ENCODE results near the gene KRTAP12-2. TPM values are rescaled to one million over a fixed set of nuclear protein-coding genes. Genes with fewer than 3 reads are reported as not detected.

KRTAP12-2 gene
- total RNA-seq, 2 donors from 2014 or later = not detected

GRCh38 chr21:44626673-44627143, 40.0 kb downstream of the KRTAP12-2 start, which contains the start of gene KRTAP10-9:
TSS of gene KRTAP10-9 (plus strand) at chr21:44627093. CDS start at chr21:44627172, 79 bp downstream.
- ATAC-seq = no peak
- H3K4me1 ChIP-seq = no peaks in the 10 kb centered on the region
- TF ChIP-seq POLR2A (IDR thresholded peaks at IDR 0.05) = no peak
- no peak for TF ChIP-seq CTCF (IDR thresholded peaks at IDR 0.05)
- 49 to 65% methylated on average over 4 to 6 of the region's 7 CpGs for WGBS, 2 donors
- peaks cover 0 to 14% (median 0%) of the 10 kb centered on the region in 3 donors for H3K9me3 ChIP-seq
- no peak for DNase-seq
- H3K36me3 ChIP-seq (replicated peaks in 1 of 2; ENCODE audit: insufficient read depth in 1 of 2, low read depth in 2 of 2) = no peaks in the 10 kb centered on the region
- H3K27me3 ChIP-seq = no peaks in the 10 kb centered on the region
- no peak within 1 kb of the TSS for H3K27ac ChIP-seq
- intact Hi-C loops (cut with DNase I) = no loop called here
- no peak within 1 kb of the TSS for H3K4me3 ChIP-seq

GRCh38 chr21:44626262-44626661, 40.5 kb downstream of the KRTAP12-2 start:
- ATAC-seq = no peak
- no peaks in the 10 kb centered on the region for H3K36me3 ChIP-seq (replicated peaks in 1 of 2; ENCODE audit: insufficient read depth in 1 of 2, low read depth in 2 of 2)
- TF ChIP-seq POLR2A (IDR thresholded peaks at IDR 0.05) (no peak), CTCF (IDR thresholded peaks at IDR 0.05) (no peak)
- no peak overlapping the region for H3K27ac ChIP-seq
- intact Hi-C loops (cut with DNase I) = no loop called here
- H3K4me3 ChIP-seq = no peak overlapping the region
- no peaks in the 10 kb centered on the region for H3K27me3 ChIP-seq
- no peaks in the 10 kb centered on the region for H3K4me1 ChIP-seq
- WGBS, 2 donors = 64 to 72% methylated on average over 7 to 10 of the region's 10 CpGs
- H3K9me3 ChIP-seq = peaks cover 0 to 14% (median 0%) of the 10 kb centered on the region in 3 donors
- no peak for DNase-seq

- H3K27me3 ChIP-seq = no peaks in the 10 kb centered on the region
- DNase-seq = no peak
- H3K4me1 ChIP-seq = no peaks in the 10 kb centered on the region
- ATAC-seq = no peak
- no peak overlapping the region for H3K27ac ChIP-seq
- H3K36me3 ChIP-seq (replicated peaks in 1 of 2; ENCODE audit: insufficient read depth in 1 of 2, low read depth in 2 of 2) = no peaks in the 10 kb centered on the region
- peaks cover 0 to 14% (median 0%) of the 10 kb centered on the region in 3 donors for H3K9me3 ChIP-seq
- intact Hi-C loops (cut with DNase I) = no loop called here
- TF ChIP-seq CTCF (IDR thresholded peaks at IDR 0.05) (no peak), POLR2A (IDR thresholded peaks at IDR 0.05) (no peak)
- WGBS, 2 donors = 73 to 81% methylated on average over 7 of the region's 7 CpGs
- H3K4me3 ChIP-seq = no peak overlapping the region
These were observed 41.0 kb downstream of the KRTAP12-2 start for GRCh38 chr21:44625756-44626155.

GRCh38 chr21:44623575-44623974, 43.2 kb downstream of the KRTAP12-2 start:
- no peak for ATAC-seq

More at GRCh38 chr21:44623575-44623974, 43.2 kb downstream of the KRTAP12-2 start:
- no peak overlapping the region for H3K27ac ChIP-seq
- DNase-seq = no peak
- no peaks in the 10 kb centered on the region for H3K4me1 ChIP-seq
- peaks cover 0 to 14% (median 0%) of the 10 kb centered on the region in 3 donors for H3K9me3 ChIP-seq
- H3K27me3 ChIP-seq = no peaks in the 10 kb centered on the region
- no peak overlapping the region for H3K4me3 ChIP-seq
- no peaks in the 10 kb centered on the region for H3K36me3 ChIP-seq (replicated peaks in 1 of 2; ENCODE audit: insufficient read depth in 1 of 2, low read depth in 2 of 2)
- TF ChIP-seq CTCF (IDR thresholded peaks at IDR 0.05) = no peak
- no peak for TF ChIP-seq POLR2A (IDR thresholded peaks at IDR 0.05)
- intact Hi-C loops (cut with DNase I) = no loop called here
